Measurements from ENCODE around the gene LINC00237.

DNA sequence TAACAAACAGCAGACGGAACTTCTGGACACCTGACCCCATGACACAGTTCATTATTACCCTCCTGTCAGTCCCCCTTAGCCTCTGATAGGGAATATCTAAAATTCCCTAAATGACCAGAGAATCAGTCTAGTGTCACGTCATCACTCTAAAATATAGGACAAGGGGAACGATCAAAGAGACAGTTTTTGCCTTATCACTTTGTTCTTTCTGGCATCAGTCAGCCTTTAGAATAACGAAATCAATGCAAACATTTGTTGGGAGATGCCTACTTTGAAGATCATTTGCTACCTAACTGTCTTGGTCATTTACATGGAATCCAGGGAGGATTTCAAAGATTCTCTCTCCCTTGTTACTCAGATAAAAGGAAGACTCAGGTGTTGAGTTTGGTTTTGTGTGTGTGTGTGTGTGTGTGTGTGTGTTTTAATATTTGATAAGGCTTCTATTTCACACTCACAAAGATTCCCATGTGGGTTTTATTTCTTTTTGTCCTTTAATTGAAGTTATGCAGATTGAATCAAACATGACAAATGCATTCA lies 28.3 kb downstream of the LINC00237 start:
- no peak for TF ChIP-seq EP300 (IDR thresholded peaks at IDR 0.05)
- no peak for TF ChIP-seq POLR2A (IDR thresholded peaks at IDR 0.05)
- TF ChIP-seq, protein P1, sequence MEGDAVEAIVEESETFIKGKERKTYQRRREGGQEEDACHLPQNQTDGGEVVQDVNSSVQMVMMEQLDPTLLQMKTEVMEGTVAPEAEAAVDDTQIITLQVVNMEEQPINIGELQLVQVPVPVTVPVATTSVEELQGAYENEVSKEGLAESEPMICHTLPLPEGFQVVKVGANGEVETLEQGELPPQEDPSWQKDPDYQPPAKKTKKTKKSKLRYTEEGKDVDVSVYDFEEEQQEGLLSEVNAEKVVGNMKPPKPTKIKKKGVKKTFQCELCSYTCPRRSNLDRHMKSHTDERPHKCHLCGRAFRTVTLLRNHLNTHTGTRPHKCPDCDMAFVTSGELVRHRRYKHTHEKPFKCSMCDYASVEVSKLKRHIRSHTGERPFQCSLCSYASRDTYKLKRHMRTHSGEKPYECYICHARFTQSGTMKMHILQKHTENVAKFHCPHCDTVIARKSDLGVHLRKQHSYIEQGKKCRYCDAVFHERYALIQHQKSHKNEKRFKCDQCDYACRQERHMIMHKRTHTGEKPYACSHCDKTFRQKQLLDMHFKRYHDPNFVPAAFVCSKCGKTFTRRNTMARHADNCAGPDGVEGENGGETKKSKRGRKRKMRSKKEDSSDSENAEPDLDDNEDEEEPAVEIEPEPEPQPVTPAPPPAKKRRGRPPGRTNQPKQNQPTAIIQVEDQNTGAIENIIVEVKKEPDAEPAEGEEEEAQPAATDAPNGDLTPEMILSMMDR (IDR thresholded peaks at IDR 0.05) = no peak
- no peak for TF ChIP-seq POLR2AphosphoS5 (IDR thresholded peaks at IDR 0.05)

Measured in stomach (tissue), 4 donors.